GM18520 (cell line): ENCODE data around the gene BAG2.

ENCODE experiments used
- ATAC-seq: cut with Tn5 transposase; IDR thresholded peaks from one replicate; pipeline ENCODE4 v1.9.1; 2021; ENCODE audit not compliant: unreplicated experiment

Gene BAG2

GRCh38 chr6:57173886-57174510 is 1.9 kb downstream of the BAG2 start:
- ATAC-seq, result no peak

GRCh38 chr6:57174511-57174907 is 2.4 kb downstream of the BAG2 start:
- no peak for ATAC-seq

DNA sequence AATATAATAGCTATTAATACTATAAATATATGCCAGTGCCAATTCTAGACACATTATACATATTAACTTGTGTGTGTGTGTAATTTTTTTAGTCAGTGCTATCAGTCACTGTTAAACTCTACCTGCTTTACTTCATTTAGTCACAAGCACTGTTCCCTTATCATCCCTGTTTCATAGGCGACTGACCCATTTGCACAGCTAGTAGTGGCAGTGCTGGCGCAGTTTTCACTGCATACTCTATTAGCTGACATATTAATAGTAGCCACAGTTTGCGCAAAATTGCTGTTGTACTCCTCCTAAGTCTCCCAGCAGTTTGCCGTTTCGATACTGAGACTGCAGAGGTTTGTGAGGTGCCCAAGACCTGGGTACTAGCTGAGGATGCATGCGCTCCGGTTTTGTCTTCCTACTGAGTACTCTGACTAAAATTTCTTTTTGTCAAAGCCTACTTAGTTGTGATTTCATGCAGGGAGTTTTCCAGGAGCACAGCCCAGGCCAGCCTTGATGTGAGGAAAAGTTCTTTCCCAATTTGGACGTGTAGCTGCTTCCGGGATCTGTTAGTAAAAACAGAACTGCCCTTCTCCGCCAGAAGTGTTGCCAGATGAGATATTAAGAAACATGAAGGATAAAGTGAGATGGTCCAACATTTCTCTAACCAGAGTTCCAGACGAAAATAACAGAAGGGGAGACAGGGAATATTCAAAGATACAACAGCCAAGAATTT is 5.6 kb downstream of the BAG2 start:
- no peak for ATAC-seq

- ATAC-seq, result no peak
Observed at GRCh38 chr6:57180596-57180995, 8.5 kb downstream of the BAG2 start.

DNA sequence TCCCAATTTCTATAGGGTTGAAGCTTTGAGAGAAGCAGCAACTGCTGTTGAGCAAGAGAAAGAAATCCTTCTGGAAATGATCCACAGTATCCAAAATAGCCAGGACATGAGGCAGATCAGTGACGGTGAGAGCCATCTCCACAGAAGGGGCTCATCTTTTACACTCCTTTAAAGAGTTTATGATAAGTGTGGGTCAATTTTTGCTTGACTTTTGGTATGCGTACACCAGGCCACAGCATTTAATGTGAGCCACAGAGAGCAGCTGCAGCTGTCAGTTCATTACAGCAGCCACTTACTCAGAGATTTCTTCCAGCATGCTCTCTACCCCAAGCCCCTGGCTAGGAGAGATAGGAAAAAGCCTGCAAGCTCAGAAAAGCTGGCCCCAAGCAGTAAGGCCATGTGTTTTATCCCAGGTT is 9.9 kb downstream of the BAG2 start:
- no peak for ATAC-seq

- no peak for ATAC-seq
Observed at GRCh38 chr6:57183336-57183735, 11.2 kb downstream of the BAG2 start.

GRCh38 chr6:57190140-57190539 is 18.0 kb downstream of the BAG2 start:
- ATAC-seq, result no peak

DNA sequence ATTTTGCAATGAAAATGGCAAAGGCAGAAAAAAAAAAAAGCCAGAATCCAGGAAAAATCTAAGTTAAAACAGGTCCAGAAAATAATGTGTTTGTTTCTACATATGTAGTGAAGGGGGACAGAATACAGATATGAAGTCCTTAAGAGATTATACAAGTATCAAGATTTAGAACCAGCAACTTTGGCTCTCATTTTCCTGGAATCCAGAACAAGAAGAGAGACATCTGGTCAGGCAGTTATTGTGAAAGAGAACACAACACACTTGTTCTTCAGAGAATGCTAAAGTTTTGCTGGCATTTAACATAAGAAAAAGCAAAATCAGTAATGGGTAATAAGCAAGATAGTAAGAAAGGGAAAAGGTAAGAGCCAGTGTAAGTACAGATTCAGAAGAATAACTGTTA is 21.1 kb downstream of the BAG2 start:
- no peak for ATAC-seq

- no peak for ATAC-seq
Observed at GRCh38 chr6:57195457-57195856, 23.3 kb downstream of the BAG2 start.

DNA sequence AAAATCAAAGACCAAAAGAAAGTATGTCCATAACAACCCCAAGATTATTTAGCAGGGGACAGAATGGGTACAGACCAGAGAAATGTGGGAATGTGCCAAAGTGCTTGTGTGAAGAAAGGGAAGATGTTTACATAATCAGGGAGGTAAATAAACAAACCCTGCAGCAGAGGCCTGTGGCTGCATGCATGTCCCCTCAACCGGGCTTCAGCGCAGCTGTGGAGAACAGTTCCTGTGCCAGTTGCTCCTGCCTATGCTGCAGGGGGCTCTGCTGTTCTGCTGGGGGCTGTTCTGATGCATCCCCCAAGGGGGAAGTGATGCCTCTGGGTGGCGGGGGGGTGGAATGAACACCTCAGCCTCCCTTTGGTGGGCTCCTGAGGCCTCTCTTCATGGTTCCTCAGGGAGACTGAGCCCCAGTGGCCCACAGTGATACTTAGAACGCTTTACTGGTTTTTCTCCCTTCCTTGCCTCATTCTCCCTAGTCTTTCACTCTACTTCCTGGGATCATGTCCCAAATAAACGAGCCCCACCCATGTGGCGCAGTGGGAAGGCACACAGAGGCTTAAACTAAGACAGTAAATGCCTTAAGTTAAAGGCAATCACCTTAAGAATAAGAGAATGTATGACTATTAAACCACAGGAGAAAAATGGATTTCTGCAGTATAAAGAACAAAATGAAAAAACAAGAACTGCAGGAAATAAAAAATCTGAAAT is 27.0 kb downstream of the BAG2 start:
- no peak for ATAC-seq

GRCh38 chr6:57201718-57202117 is 29.6 kb downstream of the BAG2 start:
- no peak for ATAC-seq

- ATAC-seq, result no peak
Observed at GRCh38 chr6:57205550-57206328, 33.6 kb downstream of the BAG2 start.

DNA sequence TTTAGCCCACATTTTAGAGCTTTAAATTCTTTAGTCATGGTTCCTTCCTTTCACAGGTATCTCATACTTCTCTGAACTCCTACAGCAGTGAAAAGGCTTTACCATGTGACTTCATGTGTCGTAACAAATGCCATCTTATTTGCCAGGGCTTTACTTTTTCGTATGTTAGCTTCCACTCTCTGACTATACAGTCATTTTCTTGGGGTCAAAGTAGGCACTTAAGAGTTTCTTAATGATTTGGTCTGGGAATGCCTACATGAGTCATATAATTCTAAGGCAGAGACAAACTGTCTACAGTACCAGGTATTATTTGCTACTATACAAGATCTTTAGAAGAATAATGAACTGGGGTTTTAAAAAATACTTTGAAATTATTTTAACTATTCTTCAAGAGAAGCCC is 35.0 kb downstream of the BAG2 start:
- no peak for ATAC-seq

DNA sequence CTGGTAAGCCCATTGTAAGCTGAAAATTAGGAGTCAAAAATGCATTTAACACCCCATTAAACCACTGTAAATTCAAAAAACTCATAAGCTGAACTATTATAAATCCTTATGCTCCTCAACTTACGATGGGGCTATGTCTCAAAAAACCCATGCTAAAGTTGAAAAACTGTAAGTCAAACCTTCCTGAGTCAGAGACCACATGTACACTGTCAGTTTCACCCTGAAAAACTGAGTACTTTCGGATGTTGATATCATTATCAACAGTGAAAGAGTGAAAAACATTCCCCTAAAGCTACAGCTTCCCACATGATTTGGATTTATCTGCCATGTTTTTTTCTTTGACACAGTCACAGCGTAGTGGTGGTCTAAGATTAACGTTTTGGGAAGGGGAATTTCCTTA is 35.7 kb downstream of the BAG2 start:
- no peak for ATAC-seq

GRCh38 chr6:57209030-57209429 is 36.9 kb downstream of the BAG2 start:
- ATAC-seq, result no peak

DNA sequence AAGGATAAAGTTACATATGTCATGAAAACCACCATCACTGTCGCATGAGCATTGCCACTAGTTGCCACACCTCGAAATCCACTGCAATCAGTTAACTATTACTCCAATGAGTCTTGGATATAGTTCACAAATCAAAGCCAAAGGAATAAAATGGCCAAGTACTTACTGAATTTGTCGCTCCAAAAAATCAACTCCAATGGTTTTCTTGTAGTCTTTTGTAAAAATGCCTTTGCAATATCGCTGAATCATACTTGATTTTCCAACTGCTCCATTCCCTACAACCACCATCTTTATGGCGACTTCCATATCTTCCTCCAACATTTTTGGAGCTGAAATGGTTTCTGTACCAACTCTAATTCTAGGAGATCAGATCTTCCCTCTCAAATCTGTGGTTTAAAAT is 37.9 kb downstream of the BAG2 start:
- no peak for ATAC-seq

- no peak for ATAC-seq
Observed at GRCh38 chr6:57215260-57215659, 43.1 kb downstream of the BAG2 start.

- no peak for ATAC-seq
Observed at GRCh38 chr6:57216235-57217101, 44.3 kb downstream of the BAG2 start.

DNA sequence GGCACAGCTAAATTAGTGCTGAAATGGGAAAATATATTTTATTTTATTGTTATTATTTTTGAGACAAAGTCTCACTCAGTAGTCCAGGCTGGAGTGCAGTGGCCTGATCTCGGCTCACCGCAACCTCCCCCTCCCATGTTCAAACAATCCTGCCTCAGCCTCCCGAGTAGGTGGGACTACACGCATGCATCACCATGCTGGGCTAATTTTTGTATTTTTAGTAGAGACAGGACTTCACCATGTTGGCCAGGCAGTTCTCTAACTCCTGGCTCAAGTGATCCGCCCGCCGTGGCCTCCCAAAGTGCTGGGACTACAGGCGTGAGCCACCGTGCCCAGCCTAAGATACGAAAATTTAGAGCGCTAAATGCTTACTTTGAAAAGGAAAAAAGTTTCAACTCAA is 45.1 kb downstream of the BAG2 start:
- ATAC-seq, result no peak

GRCh38 chr6:57220083-57220703 is 48.1 kb downstream of the BAG2 start:
- no peak for ATAC-seq
